HG02943 (cell line): ENCODE measurements around the gene TMED6.
"Not testable (repeated sequence)": the region's sequence is repeated elsewhere in the genome, so short reads cannot be mapped to it uniquely, and the experiment has no call there.

Experiments
- ATAC-seq: cut with Tn5 transposase; IDR thresholded peaks from one replicate; pipeline ENCODE4 v1.9.1; 2021; ENCODE audit warnings: mild to moderate bottlenecking, low read depth, moderate library complexity; ENCODE audit not compliant: unreplicated experiment

TMED6 gene

GRCh38 chr16:69307091-69307490 lies 44.5 kb downstream of the TMED6 start:
- ATAC-seq = no peak

- no peak for ATAC-seq
Observed at GRCh38 chr16:69306031-69306430, 45.6 kb downstream of the TMED6 start.

- no peak for ATAC-seq
Observed at GRCh38 chr16:69302301-69302700, 49.3 kb downstream of the TMED6 start.

- no peak for ATAC-seq
Observed at GRCh38 chr16:69301861-69302260, 49.7 kb downstream of the TMED6 start.

- no peak for ATAC-seq
Observed at GRCh38 chr16:69301187-69301586, 50.4 kb downstream of the TMED6 start.

GRCh38 chr16:69298261-69298660 lies 53.3 kb downstream of the TMED6 start:
- no peak for ATAC-seq

GRCh38 chr16:69296771-69297170 lies 54.8 kb downstream of the TMED6 start:
- not testable (repeated sequence) for ATAC-seq

GRCh38 chr16:69294051-69294450 lies 57.5 kb downstream of the TMED6 start:
- ATAC-seq = no peak

GRCh38 chr16:69293401-69293800 lies 58.2 kb downstream of the TMED6 start:
- ATAC-seq = no peak
